Dermis microvascular lymphatic vessel endothelial cell (primary cell): ENCODE data around the gene DNAJB1. TPM values are rescaled to one million over a fixed set of nuclear protein-coding genes. Genes with fewer than 3 reads are reported as not detected.

Experiments
- DNase-seq, 2 donors: peaks; one replicate each; pipeline versions ENCODE4 v3.0.0 to v3.0.0-alpha.2; 2010; ENCODE audit warnings: low read depth in 2 of 2
- total RNA-seq: library from RNA; depleted of rRNA; stranded (reverse); fragments of >200 nt; gene quantifications from 2 replicates; pipeline ENCODE4 v1.2.1, GENCODE V29; 2014

The DNAJB1 gene
- total RNA-seq, 1 donor from 2014 or later, result 23.7 TPM

DNA sequence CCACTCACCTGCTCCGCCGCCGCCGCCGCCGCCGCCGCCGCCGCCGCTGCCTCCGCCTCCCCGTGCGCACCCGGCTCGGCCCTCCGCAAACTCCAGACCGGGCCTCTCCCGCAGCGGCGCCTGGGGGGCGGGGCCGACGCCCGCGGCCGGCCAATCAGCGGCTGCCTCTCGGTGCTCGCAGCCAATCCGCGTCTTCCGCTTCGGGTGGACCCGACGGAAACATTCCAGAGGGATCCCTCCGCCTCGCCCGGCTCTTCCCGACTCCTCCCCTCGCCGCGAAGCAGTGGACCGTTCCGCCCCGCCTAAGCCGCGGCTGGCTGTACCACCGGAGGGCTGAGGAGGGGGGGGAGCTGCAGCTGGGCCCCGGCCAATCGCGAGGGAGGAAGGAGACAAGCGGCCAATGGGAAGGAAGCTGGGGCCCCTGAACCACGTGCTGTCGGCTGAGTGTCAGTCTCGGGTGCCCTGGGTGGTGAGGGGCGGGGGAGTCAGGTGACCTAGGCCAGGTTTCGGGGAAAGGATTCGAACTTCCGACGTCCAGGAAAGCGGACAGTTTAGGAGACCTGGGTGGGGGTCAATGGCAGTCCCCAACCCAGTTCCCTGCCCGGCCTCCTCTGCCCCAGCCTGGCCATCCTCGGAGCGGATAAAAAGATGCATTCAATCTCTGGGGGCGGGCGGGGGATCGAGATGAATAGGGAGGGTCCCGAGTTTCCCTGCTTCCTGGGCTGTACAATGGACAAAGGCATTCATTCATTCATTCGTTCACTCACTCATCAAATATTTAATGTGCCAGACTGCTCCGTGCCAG, 22.0 kb downstream of the DNAJB1 start, which contains the start of gene GIPC1:
Gene GIPC1 (minus strand): TSS at position 99 of the 805 bp plus-strand sequence. CDS start 13,151 bp downstream, outside the sequence.
- peak; percentile 98 to 99 for DNase-seq

DNA sequence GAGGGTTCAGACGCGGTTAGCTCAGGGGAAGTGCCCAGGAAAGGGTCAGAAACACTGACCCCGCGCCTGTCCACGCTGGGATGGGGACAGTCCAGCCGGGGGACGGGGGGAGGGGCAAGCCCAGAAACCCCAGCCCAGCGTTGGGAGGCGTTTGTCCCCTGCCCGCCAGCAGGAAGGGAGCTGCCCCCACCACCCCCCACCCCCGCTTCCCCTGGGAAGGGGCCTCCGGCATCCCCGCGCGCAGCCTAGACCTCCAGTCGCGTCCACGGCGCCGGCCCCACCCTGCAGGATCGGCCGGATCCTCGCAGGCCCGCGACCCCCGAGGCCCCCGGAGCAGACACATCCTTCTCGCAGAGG, 22.5 kb downstream of the DNAJB1 start:
- no peak for DNase-seq

DNA sequence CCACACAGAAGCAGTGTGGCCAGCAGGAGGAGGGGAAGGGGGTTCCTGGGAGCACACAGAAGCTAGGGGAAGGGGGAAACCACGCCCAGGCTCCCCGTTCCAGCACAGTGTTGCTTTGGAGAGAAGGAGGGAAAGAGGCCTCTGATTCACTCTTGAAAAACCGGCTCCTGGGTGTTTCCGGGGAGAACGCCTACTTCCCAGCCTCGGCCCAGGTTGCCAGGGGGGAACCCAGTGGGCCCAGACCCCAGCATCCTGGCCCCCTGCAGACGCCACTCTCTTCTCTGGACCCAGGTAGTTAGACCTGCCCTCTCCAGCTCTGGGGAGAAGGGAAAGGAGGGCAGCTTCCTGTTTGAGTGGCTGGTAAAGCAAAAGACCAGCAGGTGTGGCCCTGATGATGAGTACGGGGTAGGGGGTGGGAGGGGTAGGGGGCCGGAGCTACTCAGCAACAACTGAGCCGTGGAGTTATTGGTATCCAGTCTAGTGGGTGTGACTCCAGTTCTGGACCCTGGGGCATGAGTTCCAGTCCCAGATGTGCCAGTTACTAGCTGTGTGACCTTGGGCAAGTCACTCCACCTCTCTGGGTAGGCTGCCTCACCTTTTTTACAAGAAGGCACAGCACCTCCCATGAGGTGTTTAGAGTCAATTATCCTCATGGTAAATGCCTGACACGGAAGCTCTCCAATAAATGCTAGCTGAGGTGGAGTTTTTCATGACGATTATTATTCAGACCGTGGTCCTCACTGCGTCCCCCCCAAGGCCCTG, 23.1 kb downstream of the DNAJB1 start:
- no peak for DNase-seq

DNA sequence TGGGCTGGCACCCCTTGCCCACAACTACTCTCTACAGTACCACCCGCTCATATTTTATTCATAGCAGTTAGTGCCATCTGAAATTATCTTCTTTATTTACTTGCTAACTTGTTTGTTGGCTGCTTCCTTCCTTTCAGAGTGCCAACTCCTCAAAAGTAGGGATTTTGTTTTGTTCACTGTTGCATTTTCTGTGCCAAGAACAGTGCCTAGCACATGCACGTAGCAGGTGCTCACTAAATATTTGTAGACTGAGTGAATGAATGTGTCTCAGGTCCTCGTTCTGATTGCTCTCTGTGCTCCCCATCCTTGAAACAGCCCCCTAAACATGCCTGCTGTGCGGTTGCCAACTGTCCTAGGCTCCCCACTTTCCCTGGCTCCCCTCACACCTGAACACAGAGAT, 23.8 kb downstream of the DNAJB1 start:
- no peak for DNase-seq

DNA sequence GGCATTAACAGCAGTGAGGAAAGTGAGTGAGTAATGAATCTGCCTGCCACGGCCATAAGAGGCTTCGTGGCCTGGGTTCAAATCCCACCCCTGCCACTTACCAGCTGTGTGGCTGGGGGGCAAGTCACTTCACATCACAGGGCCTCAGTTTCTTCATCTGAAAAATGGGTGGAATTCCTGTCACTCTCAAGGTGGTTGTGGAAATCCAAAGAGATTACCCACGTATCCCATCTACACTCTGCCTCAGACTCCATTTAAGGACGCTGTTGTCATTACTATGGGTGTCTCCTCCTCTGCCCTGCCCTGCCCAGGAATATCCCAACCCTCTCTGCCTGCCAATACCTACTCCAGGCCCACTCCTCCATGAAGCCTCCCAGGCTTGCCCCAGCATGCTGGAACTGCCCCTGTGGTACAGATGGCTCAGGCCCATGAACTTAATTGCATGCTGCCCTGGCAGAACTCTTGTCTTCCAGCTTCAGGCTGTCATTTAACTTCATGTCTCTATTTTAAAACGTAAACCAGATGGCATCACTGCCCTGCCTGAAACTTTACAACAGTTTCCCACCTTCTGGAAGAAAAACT, 25.4 kb downstream of the DNAJB1 start:
- no peak for DNase-seq

DNA sequence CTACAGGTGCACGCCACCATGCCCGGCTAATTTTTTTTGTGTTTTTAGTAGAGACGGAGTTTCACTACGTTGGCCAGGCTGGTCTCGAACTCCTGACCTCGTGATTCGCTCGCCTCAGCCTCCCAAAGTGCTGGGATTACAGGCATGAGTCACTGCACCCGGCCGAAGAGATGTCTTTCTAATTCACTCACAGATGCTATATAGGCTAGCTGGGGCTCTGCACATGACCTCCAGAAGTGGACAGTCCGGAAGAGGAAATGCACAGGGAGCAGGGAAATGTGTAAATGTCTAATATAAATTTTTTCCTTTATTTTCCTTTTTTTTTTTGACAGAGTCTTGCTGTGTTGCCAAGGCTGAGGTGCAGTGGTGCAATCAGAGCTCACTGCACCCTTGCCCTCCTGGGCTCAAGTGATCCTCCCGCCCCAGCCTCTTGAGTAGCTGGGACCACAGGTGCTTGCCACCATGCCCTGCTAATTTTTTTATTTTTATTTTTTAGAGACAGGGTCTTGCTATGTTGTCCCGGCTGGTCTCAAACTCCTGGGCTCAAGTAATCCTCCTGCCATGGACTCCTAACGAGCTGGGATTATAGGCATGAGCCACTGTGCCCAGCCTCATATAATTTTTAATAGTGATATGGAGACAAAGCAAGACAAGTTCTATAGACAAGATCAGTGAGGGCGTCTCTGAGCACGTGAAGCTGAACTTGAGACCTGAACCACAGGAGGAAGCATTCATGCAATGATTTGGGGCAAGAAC, 30.6 kb downstream of the DNAJB1 start:
- DNase-seq, result no peak

DNA sequence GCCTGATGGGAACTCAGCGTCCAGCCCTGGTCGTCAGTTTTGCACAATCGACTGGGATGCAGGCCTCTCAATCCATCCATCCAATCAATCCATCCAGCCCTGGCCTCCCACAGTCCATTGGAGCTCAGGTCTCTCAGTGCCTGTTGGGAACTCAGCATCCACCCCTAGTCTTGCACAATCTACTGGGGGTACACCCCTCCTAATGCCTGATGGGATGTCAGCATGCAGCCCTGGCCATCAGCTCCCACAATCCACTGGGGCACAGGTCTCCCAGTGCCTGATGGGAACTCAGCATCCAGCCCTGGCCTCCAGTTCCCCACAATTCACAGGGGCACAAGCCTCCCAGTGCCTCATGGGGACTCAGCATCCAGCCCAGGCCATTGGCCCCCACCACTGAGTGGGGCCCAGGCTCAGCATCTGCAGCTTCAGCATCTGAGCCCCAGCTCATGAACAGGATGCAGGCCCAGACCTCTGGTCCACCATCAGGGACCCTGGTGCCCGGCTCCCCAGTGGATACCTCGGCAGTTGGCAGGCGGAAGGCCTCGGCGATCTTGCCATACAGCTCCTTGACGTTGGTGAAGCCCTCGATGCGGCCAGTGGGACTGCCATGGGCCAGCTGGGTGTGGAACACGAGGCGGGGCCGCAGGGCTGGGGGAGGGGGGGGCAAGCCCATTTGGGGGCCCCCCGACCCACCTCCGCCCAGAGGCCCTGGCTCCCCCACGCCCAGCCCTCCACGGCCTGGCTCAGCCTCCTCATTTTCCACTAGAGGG, 35.8 kb downstream of the DNAJB1 start:
- DNase-seq, result no peak

DNA sequence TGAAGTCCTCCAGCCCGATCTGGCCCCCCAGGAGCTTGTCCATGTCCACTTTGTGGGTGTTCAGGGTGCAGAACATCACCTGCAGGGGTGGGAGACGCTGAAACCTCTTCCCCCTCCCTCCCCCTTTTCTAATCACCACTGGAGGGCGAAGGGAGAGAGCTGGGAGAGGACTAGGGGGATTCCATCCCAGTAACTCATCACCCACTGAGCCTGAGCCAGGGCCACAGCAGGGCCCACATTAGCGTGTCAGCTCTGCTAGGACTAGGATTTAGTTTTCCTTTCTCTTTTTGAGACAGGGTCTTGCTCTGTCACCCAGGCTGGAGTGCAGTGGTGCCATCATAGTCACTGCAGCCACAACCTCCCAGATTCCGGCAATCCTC, 37.5 kb downstream of the DNAJB1 start:
- no peak for DNase-seq

DNA sequence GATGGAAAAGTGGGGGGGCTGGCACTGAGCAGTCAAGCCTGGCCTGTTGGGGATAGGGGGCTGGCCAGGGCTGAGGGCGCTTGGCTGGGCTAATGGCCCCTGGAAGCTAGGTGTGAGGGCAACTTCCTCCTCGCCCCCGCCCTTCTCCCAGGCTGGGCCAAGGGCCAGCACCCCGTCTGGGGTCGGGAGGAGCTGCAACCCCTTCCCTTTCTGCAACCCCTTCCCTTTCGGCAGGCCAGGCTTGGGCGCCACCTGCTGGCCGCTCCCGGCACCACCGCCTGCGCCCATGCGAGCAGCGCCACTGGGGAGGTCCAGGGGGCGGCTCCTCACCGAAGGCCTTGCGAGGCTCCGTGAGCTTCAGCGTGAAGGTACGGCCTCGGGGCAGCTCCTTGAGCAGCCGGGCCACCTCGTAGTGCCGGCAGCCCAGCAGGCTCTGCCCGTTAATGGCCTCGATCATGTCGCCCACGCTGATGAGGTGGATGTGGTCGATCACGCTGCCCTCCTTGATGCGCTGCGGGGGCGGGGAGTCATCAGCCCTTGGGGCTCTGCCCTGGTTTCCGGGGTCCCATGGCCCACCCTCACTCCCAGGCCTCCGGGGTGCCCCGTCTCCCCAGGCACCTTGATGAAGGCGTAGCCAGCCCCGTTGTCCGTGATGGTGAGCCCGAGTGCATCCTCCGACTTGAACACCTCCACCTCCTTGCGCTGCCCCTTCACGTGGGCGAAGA, 38.1 kb downstream of the DNAJB1 start:
- peak in 1 of 2 donors; percentile 32 for DNase-seq

DNA sequence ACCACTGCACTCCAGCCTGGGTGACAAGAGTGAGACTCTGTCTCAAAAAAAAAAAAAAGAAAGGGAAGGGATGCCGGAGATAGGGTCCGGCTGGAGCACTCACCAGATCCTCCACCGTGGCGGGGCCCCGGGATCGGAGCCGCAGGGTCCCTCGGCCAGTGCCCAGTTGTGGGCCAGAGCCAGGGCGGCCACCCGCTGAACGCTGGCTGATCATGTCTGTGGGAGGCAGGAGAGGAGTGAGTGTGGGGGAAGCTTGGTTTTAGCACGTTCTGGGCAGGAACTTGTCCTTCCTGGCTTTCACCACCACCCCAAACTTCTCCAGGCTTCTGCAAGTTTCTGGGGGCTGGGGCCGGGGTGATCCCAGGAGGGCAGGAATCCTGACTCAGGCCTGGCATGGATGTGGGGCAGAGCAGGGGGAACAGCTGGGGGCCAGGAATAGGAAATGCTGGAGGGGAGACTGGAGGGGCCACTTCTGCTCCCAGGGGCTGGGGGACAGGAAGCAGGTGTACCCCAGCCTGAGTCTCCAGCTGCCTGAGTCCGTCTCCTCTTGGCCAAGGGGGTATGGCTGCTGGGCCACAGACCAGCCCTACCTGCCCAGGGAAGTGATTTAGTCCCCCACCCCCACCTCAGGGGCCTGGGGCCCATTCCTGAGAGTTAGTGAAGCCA, 38.8 kb downstream of the DNAJB1 start:
- DNase-seq, result no peak

DNA sequence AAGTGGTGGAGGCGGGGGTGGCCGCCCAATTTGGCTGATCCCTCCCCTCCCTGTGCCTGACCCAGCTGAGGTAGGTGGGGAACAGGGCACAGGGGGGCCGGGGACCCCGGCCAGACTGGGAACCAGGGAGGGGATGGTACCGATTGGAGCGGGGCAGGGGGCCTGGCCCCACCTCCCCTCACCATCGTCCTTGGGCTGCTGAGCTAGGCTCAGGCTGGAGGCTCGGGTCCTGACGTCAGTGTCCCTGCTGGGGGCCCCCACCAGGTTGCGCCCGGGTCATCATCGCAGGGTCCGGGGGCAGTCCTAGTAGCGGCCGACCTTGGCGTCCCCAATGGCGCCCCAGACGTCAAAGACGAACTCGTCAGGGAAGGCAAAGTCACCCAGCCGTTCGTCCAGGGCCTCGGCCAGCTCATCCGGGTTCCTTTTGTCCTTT, 40.1 kb downstream of the DNAJB1 start:
- no peak for DNase-seq

DNA sequence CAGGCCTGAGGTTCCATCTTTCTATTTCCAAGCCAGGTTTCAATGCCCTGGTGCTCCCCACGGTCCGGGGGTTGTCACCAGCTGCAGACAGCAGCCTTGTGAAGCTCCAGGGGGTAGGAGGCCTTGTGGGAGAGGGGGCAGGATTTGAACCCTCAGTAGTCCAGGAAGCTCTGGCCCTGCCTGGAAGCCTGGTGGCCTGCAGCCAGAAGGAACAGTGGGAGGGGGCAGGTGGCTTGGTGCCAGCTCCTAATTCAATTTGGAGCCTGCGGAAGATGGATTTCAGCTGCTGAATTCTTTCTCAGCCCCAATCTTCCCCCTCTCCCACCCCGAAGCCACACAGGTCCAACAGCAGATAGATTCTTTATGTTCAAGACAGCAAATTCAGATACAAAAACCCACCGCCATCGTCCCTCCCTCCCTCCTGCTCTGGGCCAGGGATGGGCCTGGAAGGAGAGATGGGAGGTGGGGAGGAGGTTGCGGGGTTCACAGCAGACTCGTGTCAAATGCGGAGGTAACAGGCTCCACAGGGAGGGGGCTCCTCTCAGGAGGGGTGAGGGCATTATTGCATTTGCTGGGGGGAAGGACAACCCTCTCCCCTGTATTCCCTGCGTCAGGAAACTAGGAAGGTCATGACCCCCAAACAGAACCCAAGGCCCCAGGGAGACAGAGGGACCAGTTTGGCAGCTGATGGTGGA, 40.6 kb downstream of the DNAJB1 start:
- DNase-seq, result no peak

DNA sequence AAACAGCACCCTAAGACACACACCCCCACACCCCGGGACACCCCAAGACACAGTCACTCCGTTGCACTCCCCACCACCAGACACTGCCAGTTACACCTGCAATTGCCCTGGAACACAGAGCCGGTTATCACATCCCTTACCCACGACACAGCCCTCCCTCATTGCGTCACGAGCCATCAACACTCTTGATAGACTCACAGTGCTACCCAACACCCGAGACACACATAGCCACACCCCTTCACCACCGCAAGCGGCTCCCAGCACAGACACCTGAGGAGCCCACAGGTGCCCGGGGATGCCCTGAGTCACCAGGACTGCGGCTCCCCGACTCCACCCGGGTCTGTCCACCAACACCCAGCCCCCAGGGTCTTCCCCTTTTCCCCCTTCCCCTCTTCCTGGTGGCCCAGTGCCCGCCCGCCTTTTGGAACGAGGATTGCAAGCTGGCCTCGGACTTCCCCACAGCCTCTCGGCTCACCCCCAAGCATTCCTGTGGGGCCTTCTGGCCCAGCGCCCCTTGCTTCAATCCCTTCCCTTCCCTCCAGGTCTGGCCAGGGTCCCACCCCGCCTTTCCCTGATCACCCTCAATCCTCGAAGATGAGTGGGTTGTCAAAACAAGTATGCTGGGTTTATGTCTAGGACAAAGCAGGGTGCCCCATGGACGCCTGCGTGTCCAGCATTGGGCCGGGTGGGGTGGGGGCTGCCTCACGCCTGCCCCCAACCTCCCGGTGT, 41.4 kb downstream of the DNAJB1 start:
- DNase-seq, result no peak

DNA sequence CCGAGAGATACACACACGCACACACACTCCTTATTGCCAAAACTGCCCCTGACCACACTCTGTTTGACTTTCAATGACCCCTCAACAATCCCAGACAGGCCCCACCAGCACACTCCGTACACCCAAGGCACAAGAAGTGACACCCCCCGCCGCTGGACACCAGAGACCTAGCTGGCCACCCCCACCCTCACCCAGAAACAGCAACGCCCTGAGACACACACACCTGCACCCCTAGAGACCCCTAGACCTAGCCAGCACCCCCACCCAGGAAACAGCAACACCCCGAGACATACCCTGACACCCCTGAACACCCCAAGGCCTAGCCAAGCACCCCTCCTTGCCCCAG, 41.9 kb downstream of the DNAJB1 start:
- no peak for DNase-seq

DNA sequence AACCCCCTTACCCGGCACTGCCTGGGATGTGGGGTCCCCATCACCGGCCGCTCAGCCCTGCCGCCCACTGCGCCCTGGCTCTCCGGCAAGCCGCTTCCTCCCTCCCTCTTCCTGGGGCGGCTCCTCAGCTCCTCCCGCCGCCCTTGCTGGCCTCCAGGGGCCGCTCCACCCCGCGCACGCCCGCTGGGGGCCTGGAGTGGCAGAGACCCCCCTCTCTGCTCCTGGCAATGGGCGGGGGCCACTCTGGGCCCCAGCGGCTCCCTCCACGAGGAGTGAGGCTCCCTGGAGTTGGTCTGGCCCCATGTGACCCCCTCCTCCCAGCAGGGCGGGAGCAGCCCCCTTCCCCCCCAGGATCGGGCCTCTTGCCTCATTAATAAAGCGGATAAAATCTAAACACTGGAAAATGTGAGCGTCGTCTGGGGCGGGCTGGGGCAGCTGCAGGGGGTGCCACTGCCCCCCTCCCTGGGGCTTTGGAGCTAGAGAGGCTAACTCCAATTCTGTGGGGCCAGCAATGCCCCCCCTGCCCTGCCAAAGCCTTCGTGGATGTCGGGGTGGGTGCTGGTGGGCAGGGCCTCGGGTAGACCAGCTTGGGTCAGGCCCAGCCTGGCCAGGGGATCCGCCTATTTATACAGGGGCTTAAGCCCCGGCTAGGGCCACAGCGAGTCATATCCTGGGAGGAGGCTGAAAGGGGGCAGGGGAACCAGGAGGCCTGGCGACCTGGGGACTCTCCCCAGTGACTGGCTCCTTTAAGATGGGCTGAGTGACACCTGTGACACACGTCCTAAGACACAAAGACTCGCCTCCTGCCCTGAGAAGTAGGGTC, 42.7 kb downstream of the DNAJB1 start, which contains the start of gene PTGER1:
Gene PTGER1 (minus strand): TSS at position 104 of the 823 bp plus-strand sequence. CDS start 1,034 bp downstream, outside the sequence.
- peak in 1 of 2 donors; percentile 27 for DNase-seq

DNA sequence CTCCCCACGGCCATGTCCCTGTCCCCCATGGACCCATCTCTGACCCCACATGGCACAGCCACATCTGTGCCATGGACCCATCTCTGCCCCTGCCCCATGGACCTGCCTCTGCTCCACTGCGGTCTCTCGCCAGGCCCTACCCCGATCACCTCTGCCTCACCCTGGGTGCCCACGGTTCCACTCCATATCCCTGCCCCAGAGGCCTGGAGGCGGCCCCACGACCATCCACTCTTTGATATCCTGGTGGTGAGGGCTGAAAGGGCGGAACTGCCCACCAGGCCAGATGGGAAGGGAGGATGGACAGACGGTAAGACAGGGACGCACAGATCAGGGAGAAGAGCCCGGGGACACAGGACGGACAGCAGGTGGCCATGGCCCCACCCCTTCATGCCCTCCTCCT, 43.4 kb downstream of the DNAJB1 start:
- DNase-seq, result no peak

DNA sequence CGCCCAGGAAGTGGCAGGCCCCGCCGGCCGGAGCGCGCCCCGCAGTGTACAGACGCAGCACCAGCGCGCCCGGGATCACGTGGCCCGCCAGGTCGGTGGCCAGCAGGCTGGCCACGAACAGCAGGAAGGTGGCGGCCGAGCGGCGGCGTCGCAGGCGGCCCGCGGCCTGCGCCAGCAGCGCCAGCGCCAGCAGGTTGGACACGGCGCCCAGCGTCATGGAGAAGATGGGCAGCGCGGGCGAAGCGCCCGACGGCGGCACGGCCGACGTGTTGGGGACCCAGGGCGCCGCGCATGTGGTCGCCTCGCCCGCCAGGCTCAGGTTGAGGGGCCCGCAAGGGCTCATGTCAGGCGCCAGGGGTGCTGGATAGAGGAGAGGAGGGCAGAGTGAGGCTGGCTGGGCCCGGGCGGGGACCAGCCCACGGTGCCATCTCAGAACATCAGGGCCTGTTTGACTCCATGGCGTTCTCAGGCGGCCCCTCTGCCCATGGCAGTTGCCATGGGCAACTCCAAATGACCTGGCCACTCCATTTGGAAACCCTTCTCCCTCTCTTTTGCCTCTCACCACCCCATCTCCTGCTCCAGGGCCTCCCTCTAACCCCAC, 44.1 kb downstream of the DNAJB1 start:
- peak in 1 of 2 donors; percentile 51 for DNase-seq
